Activated T-helper 17 cell treated with anti-CD3 and anti-CD28 coated beads, Interleukin-2, amount 50 U/mL, for 72 hours (primary cell): ENCODE data around the gene MNAT1. TPM values are rescaled to one million over a fixed set of nuclear protein-coding genes. Genes with fewer than 3 reads are reported as not detected.
"Not testable (repeated sequence)": the region's sequence is repeated elsewhere in the genome, so short reads cannot be mapped to it uniquely, and the experiment has no call there.

Source experiments
- ATAC-seq: fragments of 150-1000 bp; cut with Tn5 transposase; replicated peaks from 2 replicates; pipeline ENCODE4 v1.10.0; 2021; ENCODE audit warnings: mild to moderate bottlenecking, moderate library complexity
- H3K27ac Mint-ChIP-seq: one replicate; pipeline ENCODE4 v1.8.0; 2022; ENCODE audit warnings: mixed read lengths
- H3K27me3 Mint-ChIP-seq: one replicate; pipeline ENCODE4 v1.8.0; 2022; ENCODE audit warnings: mixed read lengths
- H3K36me3 Mint-ChIP-seq: one replicate; pipeline ENCODE4 v1.8.0; 2022; ENCODE audit warnings: low read depth, mild to moderate bottlenecking, mixed read lengths
- H3K4me1 Mint-ChIP-seq: one replicate; pipeline ENCODE4 v1.8.0; 2022; ENCODE audit warnings: mixed read lengths
- H3K4me3 Mint-ChIP-seq: one replicate; pipeline ENCODE4 v1.8.0; 2022; ENCODE audit warnings: mild to moderate bottlenecking, mixed read lengths
- H3K9me3 Mint-ChIP-seq: one replicate; pipeline ENCODE4 v1.8.0; 2022; ENCODE audit warnings: mixed read lengths
- total RNA-seq, 2 donors: library from RNA; stranded (reverse); gene quantifications; one replicate each; pipeline ENCODE4 v1.2.3, GENCODE V29; 2022

Gene MNAT1
- total RNA-seq, 2 donors from 2014 or later: 13.4 to 29.9 TPM

GRCh38 chr14:60805841-60806430 lies 71.4 kb downstream of the MNAT1 start:
- ATAC-seq: peak; percentile 97
- Mint-ChIP-seq H3K4me1 (peaks cover 9% of the 10 kb centered on the region), H3K4me3 (no peak overlapping the region), H3K9me3 (no peaks in the 10 kb centered on the region), H3K36me3 (peaks cover 15% of the 10 kb centered on the region), H3K27ac (no peak overlapping the region), H3K27me3 (no peaks in the 10 kb centered on the region)

GRCh38 chr14:60807247-60807646 lies 72.7 kb downstream of the MNAT1 start:
- ATAC-seq: no peak
- Mint-ChIP-seq H3K4me3 (no peak overlapping the region), H3K36me3 (peaks cover 23% of the 10 kb centered on the region), H3K27me3 (no peaks in the 10 kb centered on the region), H3K27ac (no peak overlapping the region), H3K4me1 (peaks cover 9% of the 10 kb centered on the region), H3K9me3 (no peaks in the 10 kb centered on the region)

GRCh38 chr14:60807971-60808370 lies 73.4 kb downstream of the MNAT1 start:
- no peak overlapping the region for H3K27ac Mint-ChIP-seq
- no peak overlapping the region for H3K4me3 Mint-ChIP-seq
- H3K27me3 Mint-ChIP-seq: no peaks in the 10 kb centered on the region
- peaks cover 25% of the 10 kb centered on the region for H3K36me3 Mint-ChIP-seq
- H3K4me1 Mint-ChIP-seq: peaks cover 9% of the 10 kb centered on the region
- no peaks in the 10 kb centered on the region for H3K9me3 Mint-ChIP-seq
- no peak for ATAC-seq

GRCh38 chr14:60812987-60813386 lies 78.4 kb downstream of the MNAT1 start:
- no peaks in the 10 kb centered on the region for H3K4me1 Mint-ChIP-seq
- no peaks in the 10 kb centered on the region for H3K27me3 Mint-ChIP-seq
- no peak overlapping the region for H3K27ac Mint-ChIP-seq
- no peak for ATAC-seq
- H3K36me3 Mint-ChIP-seq: peaks cover 43% of the 10 kb centered on the region
- no peaks in the 10 kb centered on the region for H3K9me3 Mint-ChIP-seq
- H3K4me3 Mint-ChIP-seq: no peak overlapping the region

- no peaks in the 10 kb centered on the region for H3K9me3 Mint-ChIP-seq
- H3K4me3 Mint-ChIP-seq: no peak overlapping the region
- H3K27ac Mint-ChIP-seq: no peak overlapping the region
- no peaks in the 10 kb centered on the region for H3K27me3 Mint-ChIP-seq
- ATAC-seq: no peak
- no peaks in the 10 kb centered on the region for H3K4me1 Mint-ChIP-seq
- H3K36me3 Mint-ChIP-seq: peaks cover 43% of the 10 kb centered on the region
These were observed 80.8 kb downstream of the MNAT1 start for GRCh38 chr14:60815371-60815770.

GRCh38 chr14:60817113-60817512 lies 82.6 kb downstream of the MNAT1 start:
- Mint-ChIP-seq H3K36me3 (peaks cover 43% of the 10 kb centered on the region), H3K4me3 (no peak overlapping the region), H3K27me3 (no peaks in the 10 kb centered on the region), H3K9me3 (no peaks in the 10 kb centered on the region), H3K4me1 (no peaks in the 10 kb centered on the region), H3K27ac (no peak overlapping the region)
- ATAC-seq: no peak

- Mint-ChIP-seq H3K36me3 (peaks cover 24% of the 10 kb centered on the region), H3K27me3 (no peaks in the 10 kb centered on the region), H3K4me1 (no peaks in the 10 kb centered on the region), H3K4me3 (no peak overlapping the region), H3K9me3 (no peaks in the 10 kb centered on the region), H3K27ac (no peak overlapping the region)
- ATAC-seq: no peak
These were observed 85.0 kb downstream of the MNAT1 start for GRCh38 chr14:60819575-60819974.

- no peak for ATAC-seq
- peaks cover 5% of the 10 kb centered on the region for H3K4me1 Mint-ChIP-seq
- peaks cover 5% of the 10 kb centered on the region for H3K9me3 Mint-ChIP-seq
- H3K36me3 Mint-ChIP-seq: peaks cover 27% of the 10 kb centered on the region
- no peaks in the 10 kb centered on the region for H3K27me3 Mint-ChIP-seq
- H3K4me3 Mint-ChIP-seq: no peak overlapping the region
- no peak overlapping the region for H3K27ac Mint-ChIP-seq
These were observed 104.0 kb downstream of the MNAT1 start for GRCh38 chr14:60838601-60839000.

GRCh38 chr14:60839057-60839456 lies 104.5 kb downstream of the MNAT1 start:
- Mint-ChIP-seq H3K9me3 (peaks cover 5% of the 10 kb centered on the region), H3K36me3 (peaks cover 31% of the 10 kb centered on the region), H3K4me3 (no peak overlapping the region), H3K27me3 (no peaks in the 10 kb centered on the region), H3K4me1 (peaks cover 5% of the 10 kb centered on the region), H3K27ac (no peak overlapping the region)
- ATAC-seq: no peak

- H3K4me3 Mint-ChIP-seq: no peak overlapping the region
- H3K9me3 Mint-ChIP-seq: peaks cover 5% of the 10 kb centered on the region
- no peaks in the 10 kb centered on the region for H3K27me3 Mint-ChIP-seq
- H3K27ac Mint-ChIP-seq: no peak overlapping the region
- ATAC-seq: no peak
- H3K36me3 Mint-ChIP-seq: peaks cover 31% of the 10 kb centered on the region
- H3K4me1 Mint-ChIP-seq: peaks cover 5% of the 10 kb centered on the region
These were observed 105.1 kb downstream of the MNAT1 start for GRCh38 chr14:60839657-60840056.

- H3K27me3 Mint-ChIP-seq: no peaks in the 10 kb centered on the region
- H3K4me1 Mint-ChIP-seq: peaks cover 5% of the 10 kb centered on the region
- no peak for ATAC-seq
- peaks cover 5% of the 10 kb centered on the region for H3K9me3 Mint-ChIP-seq
- peaks cover 31% of the 10 kb centered on the region for H3K36me3 Mint-ChIP-seq
- no peak overlapping the region for H3K27ac Mint-ChIP-seq
- no peak overlapping the region for H3K4me3 Mint-ChIP-seq
These were observed 105.8 kb downstream of the MNAT1 start for GRCh38 chr14:60840313-60840712.

GRCh38 chr14:60845523-60845922 lies 111.0 kb downstream of the MNAT1 start:
- H3K4me3 Mint-ChIP-seq: no peak overlapping the region
- peaks cover 4% of the 10 kb centered on the region for H3K9me3 Mint-ChIP-seq
- ATAC-seq: no peak
- H3K4me1 Mint-ChIP-seq: peaks cover 5% of the 10 kb centered on the region
- H3K27me3 Mint-ChIP-seq: no peaks in the 10 kb centered on the region
- no peak overlapping the region for H3K27ac Mint-ChIP-seq
- peaks cover 26% of the 10 kb centered on the region for H3K36me3 Mint-ChIP-seq

GRCh38 chr14:60848066-60848465 lies 113.5 kb downstream of the MNAT1 start:
- Mint-ChIP-seq H3K4me3 (no peak overlapping the region), H3K4me1 (no peaks in the 10 kb centered on the region), H3K36me3 (peaks cover 43% of the 10 kb centered on the region), H3K27ac (no peak overlapping the region), H3K9me3 (peaks cover 4% of the 10 kb centered on the region), H3K27me3 (no peaks in the 10 kb centered on the region)
- ATAC-seq: no peak

- H3K4me1 Mint-ChIP-seq, H3K4me3 Mint-ChIP-seq, H3K27ac Mint-ChIP-seq, ATAC-seq, H3K27me3 Mint-ChIP-seq: not testable (repeated sequence)
- H3K9me3 Mint-ChIP-seq: peaks cover 12% of the 10 kb centered on the region
- H3K36me3 Mint-ChIP-seq: peaks cover 47% of the 10 kb centered on the region
These were observed 117.1 kb downstream of the MNAT1 start for GRCh38 chr14:60851692-60852091.

GRCh38 chr14:60856111-60856510 lies 121.5 kb downstream of the MNAT1 start:
- H3K9me3 Mint-ChIP-seq: peaks cover 12% of the 10 kb centered on the region
- peak; percentile 81 for ATAC-seq
- H3K27ac Mint-ChIP-seq: peak overlapping the region; percentile 82

GRCh38 chr14:60859525-60859924 lies 125.0 kb downstream of the MNAT1 start:
- no peaks in the 10 kb centered on the region for H3K27me3 Mint-ChIP-seq
- H3K4me1 Mint-ChIP-seq: peaks cover 12% of the 10 kb centered on the region
- no peak overlapping the region for H3K4me3 Mint-ChIP-seq

More at GRCh38 chr14:60856111-60856510, 121.5 kb downstream of the MNAT1 start:
- H3K36me3 Mint-ChIP-seq: peaks cover 26% of the 10 kb centered on the region
- H3K4me1 Mint-ChIP-seq: peaks cover 12% of the 10 kb centered on the region
- peak overlapping the region; percentile 26 for H3K4me3 Mint-ChIP-seq
- no peaks in the 10 kb centered on the region for H3K27me3 Mint-ChIP-seq

More at GRCh38 chr14:60859525-60859924, 125.0 kb downstream of the MNAT1 start:
- peaks cover 12% of the 10 kb centered on the region for H3K9me3 Mint-ChIP-seq
- no peak overlapping the region for H3K27ac Mint-ChIP-seq
- H3K36me3 Mint-ChIP-seq: peaks cover 14% of the 10 kb centered on the region
- peak; percentile 86 for ATAC-seq
